ENCODE data around the gene MITF.

MITF gene

DNA sequence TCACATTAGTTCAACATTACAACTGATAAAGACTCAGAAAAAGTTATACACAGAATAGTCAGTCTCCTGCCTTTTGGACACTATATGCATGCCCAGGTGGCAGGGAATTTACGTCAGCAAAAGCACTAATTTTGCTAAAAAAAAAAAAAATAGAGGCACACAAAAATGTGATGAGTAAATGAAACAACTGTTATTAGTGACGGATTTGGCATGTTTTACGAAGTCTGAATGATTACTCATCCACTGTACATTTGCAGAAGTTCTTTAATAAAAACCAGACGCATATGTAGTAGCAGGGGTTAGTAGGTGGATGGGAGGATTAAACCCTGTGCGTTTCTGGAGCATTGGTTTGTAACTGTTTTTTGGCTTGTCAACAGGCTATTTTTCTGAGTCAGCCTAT, 99.0 kb downstream of the MITF start:
- no peak for DNase-seq (ENCODE audit: low spot score)

DNA sequence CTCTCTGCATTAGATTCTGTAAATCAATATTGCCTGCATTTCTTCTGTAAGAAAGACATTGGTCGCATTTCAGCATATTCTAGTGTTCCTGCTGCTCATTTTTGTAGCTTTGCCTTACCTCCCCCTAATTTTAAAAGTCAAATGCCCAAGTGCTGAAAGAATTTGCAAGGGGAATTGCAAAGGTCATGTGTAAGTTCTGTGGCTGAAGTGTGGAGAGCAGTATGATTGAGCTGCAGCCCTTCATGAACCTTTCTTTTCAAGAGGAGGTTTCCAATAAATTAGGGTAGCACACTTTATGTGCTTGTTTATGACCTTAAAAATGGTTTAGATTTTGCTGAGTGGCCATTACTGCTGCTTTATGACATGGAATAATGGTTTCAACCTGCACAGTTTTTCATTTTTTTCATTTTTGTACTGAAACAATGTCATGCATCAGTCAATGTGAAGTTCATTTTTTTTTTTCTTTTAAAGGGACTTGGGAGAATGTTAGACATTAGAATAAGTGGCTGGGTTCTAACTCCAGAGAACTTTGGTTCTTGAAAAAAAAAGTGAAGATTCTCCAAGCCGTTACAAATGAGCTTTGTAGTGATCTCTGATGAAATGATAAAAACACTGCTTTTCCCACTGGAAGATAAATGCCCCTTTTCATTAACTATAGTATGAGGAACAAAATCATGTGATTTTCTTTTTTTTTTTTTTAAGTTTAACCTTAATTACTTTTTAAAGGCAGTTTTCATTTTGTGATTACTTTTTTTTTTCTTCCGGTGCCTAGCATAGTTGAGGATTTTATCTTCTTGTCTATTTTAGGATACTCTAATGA, 99.6 kb downstream of the MITF start:
- no peak for DNase-seq (ENCODE audit: low spot score)

GRCh38 chr3:69842351-69842750, 103.1 kb downstream of the MITF start:
- no peak for DNase-seq (ENCODE audit: low spot score)

GRCh38 chr3:69842789-69843188, 103.5 kb downstream of the MITF start:
- DNase-seq (ENCODE audit: low spot score) = no peak

- DNase-seq (ENCODE audit: low spot score) = no peak
Observed at GRCh38 chr3:69844706-69845105, 105.4 kb downstream of the MITF start.

DNA sequence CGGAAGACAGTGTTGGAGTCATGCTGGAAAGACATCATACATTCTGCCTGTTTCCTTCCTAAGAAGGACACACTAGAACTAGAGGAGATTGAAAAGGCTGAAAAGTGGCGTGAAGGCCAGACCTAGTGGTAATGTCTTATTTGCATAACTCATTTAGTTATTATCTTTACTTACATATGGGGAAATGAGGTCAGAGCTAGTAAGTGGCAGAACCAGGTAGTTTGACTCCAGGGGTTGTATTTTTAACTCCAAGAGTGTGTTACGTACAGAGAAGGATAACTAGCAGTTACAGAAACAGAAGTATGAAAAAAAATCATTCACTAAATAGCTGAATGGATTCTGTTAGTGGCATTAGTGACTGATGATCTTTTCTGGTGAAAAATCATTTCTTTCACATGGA, 108.0 kb downstream of the MITF start:
- no peak for DNase-seq (ENCODE audit: low spot score)

DNA sequence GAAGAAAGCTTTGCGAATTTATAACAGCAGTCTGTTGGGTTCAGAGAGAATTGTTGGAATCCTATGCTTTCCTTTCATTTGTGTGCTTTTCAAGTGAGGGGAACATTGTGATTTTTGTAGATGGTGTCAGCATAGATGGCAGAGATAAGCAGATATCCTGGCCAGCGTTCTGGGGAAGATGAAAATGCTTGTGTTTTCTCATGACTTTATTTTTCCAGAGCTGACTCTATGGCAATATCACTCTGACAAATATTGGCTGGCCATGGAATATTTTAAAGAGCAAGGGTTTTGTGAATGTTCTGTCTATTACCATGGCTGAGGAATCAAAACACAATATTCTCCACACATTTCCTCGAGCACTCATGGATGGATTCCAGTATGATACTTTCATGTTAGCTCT, 108.8 kb downstream of the MITF start:
- DNase-seq (ENCODE audit: low spot score) = no peak

GRCh38 chr3:69850849-69851248, 111.6 kb downstream of the MITF start:
- DNase-seq (ENCODE audit: low spot score) = no peak

DNA sequence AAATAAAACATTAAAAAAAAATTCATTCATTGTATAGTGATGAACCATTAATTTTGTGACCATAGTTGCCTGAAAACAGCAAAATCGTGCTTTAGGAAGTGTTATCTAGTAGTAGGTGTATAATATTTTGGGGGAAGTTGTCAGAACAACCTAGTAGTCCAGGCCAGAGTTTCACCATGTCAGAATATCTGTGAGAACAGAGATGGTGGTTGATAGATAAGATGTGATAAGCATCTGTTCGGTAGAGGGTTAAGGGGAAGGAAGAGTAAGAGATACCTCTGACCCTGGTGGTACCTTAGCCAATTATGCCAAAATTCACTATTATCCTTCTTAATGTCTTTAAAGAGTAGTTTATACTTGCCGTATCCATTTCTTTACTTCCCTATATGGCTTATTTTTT, 113.8 kb downstream of the MITF start:
- no peak for DNase-seq (ENCODE audit: low spot score)

- no peak for DNase-seq (ENCODE audit: low spot score)
Observed at GRCh38 chr3:69855436-69856162, 116.3 kb downstream of the MITF start.

GRCh38 chr3:69856965-69857705, 117.9 kb downstream of the MITF start:
- no peak for DNase-seq (ENCODE audit: low spot score)

DNA sequence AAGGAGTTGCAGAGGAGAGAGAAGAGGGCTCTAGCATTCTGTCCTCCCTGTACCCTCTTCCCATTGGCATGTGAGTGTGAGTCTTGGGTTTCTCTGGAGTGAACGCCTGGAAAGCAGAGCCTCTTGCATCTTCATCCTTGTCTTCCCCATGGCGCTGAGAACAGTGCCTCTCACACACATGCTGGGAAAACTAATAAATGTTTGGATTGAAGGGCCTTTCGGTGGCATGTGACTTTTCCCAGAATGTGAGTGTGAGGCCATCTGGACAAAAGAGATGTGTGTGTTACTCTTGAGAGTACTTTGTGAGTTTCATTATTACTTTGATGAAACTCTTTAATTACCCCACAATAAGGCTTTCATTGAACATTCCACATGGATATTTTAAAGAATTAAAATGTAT, 122.3 kb downstream of the MITF start:
- DNase-seq (ENCODE audit: low spot score) = no peak

DNA sequence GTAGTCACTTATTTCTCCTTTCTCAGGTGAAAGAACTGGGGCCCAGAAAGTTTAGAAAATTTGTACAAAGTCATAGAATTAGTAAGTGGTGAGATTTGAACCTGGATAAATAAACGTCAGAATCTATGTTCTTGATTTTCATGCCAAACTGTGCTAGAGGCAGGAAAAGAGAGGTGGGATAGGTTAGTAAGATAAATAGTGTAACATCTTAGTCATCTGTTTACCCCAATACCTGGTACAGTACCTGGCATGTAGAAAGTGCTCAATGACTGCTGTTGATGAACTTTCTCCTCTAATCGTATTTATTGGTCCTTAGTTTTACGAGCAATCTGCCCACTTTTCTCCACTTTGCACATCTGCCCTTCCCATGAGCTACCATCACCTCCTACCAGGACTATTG, 124.9 kb downstream of the MITF start:
- DNase-seq (ENCODE audit: low spot score) = no peak

- DNase-seq (ENCODE audit: low spot score) = no peak
Observed at GRCh38 chr3:69864766-69865165, 125.5 kb downstream of the MITF start.

DNA sequence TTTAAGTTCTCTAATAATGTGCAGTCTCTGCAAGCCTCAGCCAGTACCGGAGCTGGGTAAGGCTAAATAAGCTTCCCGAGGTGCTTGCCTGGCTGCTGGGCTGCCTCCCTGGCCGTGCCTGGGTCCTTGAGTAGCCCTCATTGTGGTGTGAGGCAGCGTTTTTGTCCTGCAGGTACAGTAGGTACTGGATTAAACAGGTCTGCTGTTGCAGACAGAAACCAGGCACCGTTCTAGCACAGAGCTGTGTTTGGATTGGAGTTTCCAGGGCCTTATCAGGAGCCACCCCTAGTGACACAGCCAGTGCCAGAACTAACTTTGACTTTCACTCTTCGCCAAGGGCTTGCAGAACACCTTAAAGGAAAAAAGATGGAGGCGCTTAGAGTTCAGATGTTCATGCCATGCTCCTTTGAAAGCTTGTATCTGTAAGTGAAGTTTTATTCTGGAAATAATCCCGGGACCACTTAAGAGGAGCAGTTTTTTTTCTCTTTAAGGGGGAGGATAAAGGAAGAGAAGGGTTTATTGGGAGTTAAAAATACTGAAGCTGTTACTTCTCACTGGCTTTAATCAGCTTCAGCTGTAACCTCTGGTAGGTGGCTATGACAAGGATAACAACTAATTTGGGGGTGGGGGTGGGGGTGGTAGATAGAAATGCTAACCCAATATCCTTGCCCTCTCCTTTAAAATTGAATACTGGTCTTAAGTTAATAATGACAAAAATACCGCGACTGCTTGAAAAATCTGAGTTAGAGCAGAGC, 126.8 kb downstream of the MITF start:
- DNase-seq (ENCODE audit: low spot score) = no peak

DNA sequence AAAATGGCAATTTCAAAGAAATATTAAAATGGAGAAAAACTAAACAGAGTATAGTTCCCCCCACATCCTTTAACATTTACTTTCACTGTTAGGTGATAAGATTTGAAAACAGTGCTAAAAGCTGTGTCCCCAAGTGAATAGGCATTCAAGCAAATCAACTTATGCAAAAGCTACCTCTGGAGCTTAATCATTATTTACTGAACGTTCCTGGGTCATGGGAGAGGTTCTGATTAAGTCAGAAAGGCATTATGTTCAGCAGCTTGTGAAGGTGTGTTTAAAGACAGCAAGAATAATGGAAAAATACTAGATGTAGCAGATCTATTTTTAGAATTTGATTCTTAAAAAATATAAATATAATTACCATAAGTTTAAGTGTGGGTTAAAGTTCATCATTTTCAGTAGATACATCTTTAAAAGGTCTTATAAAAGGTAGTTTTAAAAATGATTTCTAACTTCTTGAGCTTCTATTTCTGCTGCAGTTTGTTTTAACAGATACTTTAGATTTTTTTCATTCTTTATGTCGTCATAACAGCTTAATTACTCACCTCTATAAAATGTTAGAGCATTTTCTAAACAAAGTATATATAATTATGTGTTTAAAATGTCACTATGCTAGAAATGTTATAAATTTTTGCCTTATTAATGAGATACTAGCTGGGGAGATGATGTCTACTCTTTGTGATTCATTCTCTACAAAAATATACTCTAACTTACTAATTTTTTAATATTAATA, 127.9 kb downstream of the MITF start:
- no peak for DNase-seq (ENCODE audit: low spot score)

GRCh38 chr3:69867941-69868505, 128.8 kb downstream of the MITF start:
- no peak for DNase-seq (ENCODE audit: low spot score)

GRCh38 chr3:69868841-69869420, 129.7 kb downstream of the MITF start:
- DNase-seq (ENCODE audit: low spot score) = no peak

DNA sequence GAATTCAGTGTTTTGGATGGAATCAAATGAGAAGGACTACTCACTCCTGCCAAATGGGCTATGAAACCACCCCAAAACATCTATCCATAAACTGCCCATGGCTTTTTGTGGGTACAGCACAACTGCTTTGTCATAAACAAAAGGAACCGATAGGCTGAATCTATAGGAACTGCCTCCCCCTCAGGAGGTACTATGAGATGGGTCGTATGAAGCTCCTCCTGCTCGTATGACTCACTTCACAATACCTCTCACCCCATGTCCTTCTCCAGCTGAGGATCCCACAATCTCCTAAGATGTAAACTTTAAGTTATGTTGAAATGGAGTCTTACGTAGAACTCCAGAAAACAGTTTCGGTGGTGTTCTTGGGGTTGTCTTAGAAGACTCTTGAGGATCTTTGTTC, 130.4 kb downstream of the MITF start:
- DNase-seq (ENCODE audit: low spot score) = no peak

GRCh38 chr3:69871251-69871650, 132.0 kb downstream of the MITF start:
- no peak for DNase-seq (ENCODE audit: low spot score)

- no peak for DNase-seq (ENCODE audit: low spot score)
Observed at GRCh38 chr3:69871868-69872267, 132.6 kb downstream of the MITF start.

Measured in germinal center (tissue), 1 donor.